H9 (cell line): ENCODE results near the gene EAF2. TPM values are rescaled to one million over a fixed set of nuclear protein-coding genes. Genes with fewer than 3 reads are reported as not detected.

Source experiments
- DNase-seq: peaks from one replicate; pipeline ENCODE4 v3.0.0-alpha.2; 2017
- H2AFZ ChIP-seq: one replicate; pipeline ENCODE4 v1.6.1; 2013; ENCODE audit warnings: mild to moderate bottlenecking, low read length, control low read depth, moderate library complexity
- H2AK5ac ChIP-seq: 2 replicates; pipeline ENCODE4 v1.6.1; 2013; ENCODE audit warnings: low read length, control low read depth, mixed read lengths; ENCODE audit not compliant: insufficient read length
- H2BK120ac ChIP-seq: one replicate; pipeline ENCODE4 v1.6.1; 2013; ENCODE audit warnings: low read depth, mild to moderate bottlenecking, low read length, control low read depth, inconsistent platforms; ENCODE audit not compliant: poor library complexity, severe bottlenecking
- H2BK12ac ChIP-seq: 2 replicates; pipeline ENCODE4 v1.6.1; 2013; ENCODE audit warnings: low read length, control low read depth, mixed read lengths, low read depth; ENCODE audit not compliant: insufficient read length
- H2BK15ac ChIP-seq: 2 replicates; pipeline ENCODE4 v1.6.1; 2013; ENCODE audit warnings: low read depth, low read length, control low read depth
- H2BK20ac ChIP-seq: one replicate; pipeline ENCODE4 v1.6.1; 2013; ENCODE audit warnings: low read depth, mild to moderate bottlenecking, low read length, control low read depth, inconsistent platforms; ENCODE audit not compliant: poor library complexity, severe bottlenecking
- H2BK5ac ChIP-seq: 2 replicates; pipeline ENCODE4 v1.6.1; 2013; ENCODE audit warnings: low read length, control low read depth, mixed read lengths; ENCODE audit not compliant: insufficient read length
- H3K14ac ChIP-seq: 2 replicates; pipeline ENCODE4 v1.6.1; 2013; ENCODE audit warnings: low read length, control low read depth; ENCODE audit not compliant: insufficient read depth
- H3K18ac ChIP-seq: 2 replicates; pipeline ENCODE4 v1.6.1; 2013; ENCODE audit warnings: low read depth, mild to moderate bottlenecking, mixed read lengths, low read length, control low read depth; ENCODE audit not compliant: insufficient read length
- H3K23ac ChIP-seq: 2 replicates; pipeline ENCODE4 v1.6.1; 2013; ENCODE audit warnings: low read length, control low read depth, mixed read lengths, low read depth; ENCODE audit not compliant: insufficient read length
- H3K23me2 ChIP-seq: 2 replicates; pipeline ENCODE4 v1.6.1; 2013; ENCODE audit warnings: low read depth, mild to moderate bottlenecking, mixed read lengths, low read length, control low read depth; ENCODE audit not compliant: insufficient read length, poor library complexity, severe bottlenecking
- H3K27ac ChIP-seq: 2 replicates; pipeline ENCODE4 v1.5.1; 2013; ENCODE audit warnings: low read length, control low read depth, mixed read lengths, low read depth; ENCODE audit not compliant: insufficient read length
- H3K27me3 ChIP-seq: 2 replicates; pipeline ENCODE4 v1.6.1; 2013; ENCODE audit warnings: low read length, control low read depth, inconsistent platforms; ENCODE audit not compliant: insufficient read depth
- H3K4ac ChIP-seq: 2 replicates; pipeline ENCODE4 v1.6.1; 2013; ENCODE audit warnings: low read depth, mild to moderate bottlenecking, control low read depth, inconsistent platforms, low read length, moderate library complexity
- H3K4me1 ChIP-seq: 2 replicates; pipeline ENCODE4 v1.6.1; 2013; ENCODE audit warnings: low read length, control low read depth, inconsistent platforms; ENCODE audit not compliant: insufficient read depth
- H3K4me2 ChIP-seq: 2 replicates; pipeline ENCODE4 v1.6.1; 2013; ENCODE audit warnings: low read length, control low read depth, mixed read lengths; ENCODE audit not compliant: insufficient read length, insufficient read depth
- H3K56ac ChIP-seq: 2 replicates; pipeline ENCODE4 v1.6.1; 2013; ENCODE audit warnings: low read depth, mild to moderate bottlenecking, mixed read lengths, low read length, control low read depth; ENCODE audit not compliant: insufficient read length
- H3K79me1 ChIP-seq: 2 replicates; pipeline ENCODE4 v1.6.1; 2013; ENCODE audit warnings: low read depth, mild to moderate bottlenecking, moderate library complexity, low read length, control low read depth, inconsistent platforms; ENCODE audit not compliant: insufficient read depth, poor library complexity, severe bottlenecking
- H3K79me2 ChIP-seq: 2 replicates; pipeline ENCODE4 v1.6.1; 2013; ENCODE audit warnings: low read length, control low read depth, inconsistent platforms; ENCODE audit not compliant: insufficient read depth
- H3K9ac ChIP-seq: 2 replicates; pipeline ENCODE4 v1.6.1; 2013; ENCODE audit warnings: low read length, control low read depth, mixed read lengths; ENCODE audit not compliant: insufficient read length; ENCODE audit errors: extremely low read depth
- H3K9me3 ChIP-seq: one replicate; pipeline ENCODE4 v1.6.1; 2013; ENCODE audit warnings: low read depth, low read length, inconsistent platforms; ENCODE audit not compliant: control insufficient read depth
- H3T11ph ChIP-seq: one replicate; pipeline ENCODE4 v1.6.1; 2013; ENCODE audit warnings: mild to moderate bottlenecking, low read length, control low read depth, inconsistent platforms
- H4K20me1 ChIP-seq: one replicate; pipeline ENCODE4 v1.6.1; 2013; ENCODE audit not compliant: control insufficient read depth, insufficient read length, insufficient read depth
- H4K5ac ChIP-seq: 2 replicates; pipeline ENCODE4 v1.6.1; 2013; ENCODE audit warnings: low read depth, mild to moderate bottlenecking, mixed read lengths, low read length, control low read depth; ENCODE audit not compliant: insufficient read length
- H4K8ac ChIP-seq: replicated peaks from 2 replicates; pipeline ENCODE4 v1.6.1; 2013; ENCODE audit warnings: low read length, control low read depth, mixed read lengths, low read depth; ENCODE audit not compliant: insufficient read length
- H4K91ac ChIP-seq: 2 replicates; pipeline ENCODE4 v1.6.1; 2013; ENCODE audit warnings: low read depth, mild to moderate bottlenecking, moderate library complexity, mixed read lengths, low read length, control low read depth; ENCODE audit not compliant: insufficient read length
- H3K27ac Mint-ChIP-seq, 3 experiments: 2 replicates in 2 of 3; 3 replicates in 1 of 3; pipeline ENCODE4 v1.8.0; 2020 to 2021; ENCODE audit warnings: mixed read lengths in 3 of 3, mild to moderate bottlenecking in 1 of 3, moderate library complexity in 1 of 3
- H3K27me3 Mint-ChIP-seq: 2 replicates; pipeline ENCODE4 v1.8.0; 2021; ENCODE audit warnings: low read depth, mild to moderate bottlenecking, moderate library complexity, mixed read lengths
- H3K36me3 Mint-ChIP-seq, 3 experiments: 2 replicates in 2 of 3; 3 replicates in 1 of 3; pipeline ENCODE4 v1.8.0; 2020 to 2021; ENCODE audit warnings: low read depth in 3 of 3, mixed read lengths in 3 of 3; ENCODE audit not compliant: insufficient read depth in 1 of 3
- H3K4me1 Mint-ChIP-seq, 2 experiments: 2 replicates each; pipeline ENCODE4 v1.8.0; 2020; ENCODE audit warnings: mixed read lengths in 2 of 2
- H3K4me3 Mint-ChIP-seq, 2 experiments: 2 replicates in 1 of 2; 3 replicates in 1 of 2; pipeline ENCODE4 v1.8.0; 2020 to 2021; ENCODE audit warnings: mild to moderate bottlenecking in 2 of 2, mixed read lengths in 2 of 2, moderate library complexity in 1 of 2
- H3K9me3 Mint-ChIP-seq, 2 experiments: 2 replicates in 1 of 2; 3 replicates in 1 of 2; pipeline ENCODE4 v1.8.0; 2020; ENCODE audit warnings: mild to moderate bottlenecking in 2 of 2, mixed read lengths in 2 of 2, moderate library complexity in 1 of 2
- WGBS: extraction: QIAGEN DNeasy Blood & Tissue Kit; methylation state at CpG from one replicate; pipeline ENCODE4 v1.1.7; 2013; ENCODE audit warnings: missing lambda C conversion rate, low lambda C conversion rate, mixed read lengths; ENCODE audit not compliant: insufficient read length; ENCODE audit errors: extremely low coverage; 5-methylcytosine and 5-hydroxymethylcytosine counted together
- total RNA-seq: library from RNA; stranded (reverse); gene quantifications from 2 replicates; pipeline ENCODE4 v1.2.1, GENCODE V29; 2021
- TF ChIP-seq, protein P1 (sequence below): fragments of 200-600 bp; sonication (generic); conservative IDR thresholded peaks from 3 replicates; pipeline ENCODE4 v1.8.0; 2021; ENCODE audit warnings: antibody characterized with exemption, mild to moderate bottlenecking

EAF2 gene
- total RNA-seq, 1 experiment from 2014 or later, result 4.3 TPM

DNA sequence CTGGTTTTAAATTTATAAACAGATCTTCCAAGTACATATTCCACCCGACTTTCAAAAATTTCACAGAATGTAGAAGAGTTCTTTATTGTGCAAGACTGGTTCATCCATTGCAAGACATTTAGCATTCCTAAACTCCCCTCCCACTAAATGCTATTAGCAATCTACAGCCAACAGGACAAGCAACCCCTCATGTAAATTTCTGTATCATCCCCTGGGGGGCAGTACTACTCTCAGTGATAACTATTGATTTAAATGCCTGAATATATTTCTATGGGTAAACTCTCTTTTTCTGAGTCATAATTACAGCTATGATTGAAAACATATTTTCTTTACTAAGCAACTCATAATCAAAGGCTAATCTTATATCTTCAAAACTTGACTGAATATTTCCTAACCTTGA lies 48.5 kb downstream of the EAF2 start:
- H2BK15ac ChIP-seq, result no peak overlapping the region
- H4K5ac ChIP-seq, result no peak overlapping the region
- H2BK5ac ChIP-seq, result no peak overlapping the region
- Mint-ChIP-seq H3K27ac (no peak overlapping the region), H3K4me1 (peaks cover 14 to 18% of the 10 kb centered on the region in 2 experiments), H3K4me3 (no peak overlapping the region), H3K9me3 (no peaks in the 10 kb centered on the region), H3K27me3 (no peaks in the 10 kb centered on the region), H3K36me3 (no peaks in the 10 kb centered on the region)
- no peaks in the 10 kb centered on the region for H3K27me3 ChIP-seq
- H3K18ac ChIP-seq, result no peak overlapping the region
- no peak overlapping the region for H2BK12ac ChIP-seq
- H2BK120ac ChIP-seq, result no peak overlapping the region
- no peak overlapping the region for H3K23ac ChIP-seq
- H3K79me1 ChIP-seq, result no peaks in the 10 kb centered on the region
- no peak overlapping the region for H3K56ac ChIP-seq
- H4K8ac ChIP-seq, result no peak overlapping the region
- no peak for DNase-seq
- H3K4me1 ChIP-seq, result no peaks in the 10 kb centered on the region
- no peak overlapping the region for H3K9ac ChIP-seq
- H2BK20ac ChIP-seq, result no peak overlapping the region
- H2AK5ac ChIP-seq, result no peak overlapping the region
- WGBS, result no CpG with 5 or more reads among the region's 1 CpG
- no peak overlapping the region for H2AFZ ChIP-seq
- H3K14ac ChIP-seq, result no peak overlapping the region
- H3K23me2 ChIP-seq, result no peaks in the 10 kb centered on the region
- no peaks in the 10 kb centered on the region for H3K79me2 ChIP-seq
- no peaks in the 10 kb centered on the region for H3K9me3 ChIP-seq
- no peak overlapping the region for H3K4me2 ChIP-seq
- TF ChIP-seq, protein P1, sequence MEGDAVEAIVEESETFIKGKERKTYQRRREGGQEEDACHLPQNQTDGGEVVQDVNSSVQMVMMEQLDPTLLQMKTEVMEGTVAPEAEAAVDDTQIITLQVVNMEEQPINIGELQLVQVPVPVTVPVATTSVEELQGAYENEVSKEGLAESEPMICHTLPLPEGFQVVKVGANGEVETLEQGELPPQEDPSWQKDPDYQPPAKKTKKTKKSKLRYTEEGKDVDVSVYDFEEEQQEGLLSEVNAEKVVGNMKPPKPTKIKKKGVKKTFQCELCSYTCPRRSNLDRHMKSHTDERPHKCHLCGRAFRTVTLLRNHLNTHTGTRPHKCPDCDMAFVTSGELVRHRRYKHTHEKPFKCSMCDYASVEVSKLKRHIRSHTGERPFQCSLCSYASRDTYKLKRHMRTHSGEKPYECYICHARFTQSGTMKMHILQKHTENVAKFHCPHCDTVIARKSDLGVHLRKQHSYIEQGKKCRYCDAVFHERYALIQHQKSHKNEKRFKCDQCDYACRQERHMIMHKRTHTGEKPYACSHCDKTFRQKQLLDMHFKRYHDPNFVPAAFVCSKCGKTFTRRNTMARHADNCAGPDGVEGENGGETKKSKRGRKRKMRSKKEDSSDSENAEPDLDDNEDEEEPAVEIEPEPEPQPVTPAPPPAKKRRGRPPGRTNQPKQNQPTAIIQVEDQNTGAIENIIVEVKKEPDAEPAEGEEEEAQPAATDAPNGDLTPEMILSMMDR, result peak; percentile 72
- no peak overlapping the region for H3K27ac ChIP-seq
- no peak overlapping the region for H4K91ac ChIP-seq
- H3T11ph ChIP-seq, result no peak overlapping the region
- H4K20me1 ChIP-seq, result no peaks in the 10 kb centered on the region
- no peak overlapping the region for H3K4ac ChIP-seq
